Prostate gland (tissue), 2 donors: ENCODE data around the gene NEMP2.

Experiments used
- CTCF ChIP-seq, 4 experiments: fragments of 200-600 bp in 2 of 4; fragments of 450-650 bp in 2 of 4; sonication (generic) in 2 of 4; IDR thresholded peaks; 1 replicate in 3 of 4; 2 replicates in 1 of 4; pipeline ENCODE4 v1.5.1; 2016 to 2019; ENCODE audit warnings: antibody characterized with exemption in 4 of 4, mild to moderate bottlenecking in 2 of 4, moderate library complexity in 2 of 4
- POLR2AphosphoS5 ChIP-seq: sonication (generic); formaldehyde crosslinking; IDR thresholded peaks from one replicate; pipeline ENCODE4 v1.6.1; 2017; ENCODE audit warnings: antibody characterized with exemption

DNA sequence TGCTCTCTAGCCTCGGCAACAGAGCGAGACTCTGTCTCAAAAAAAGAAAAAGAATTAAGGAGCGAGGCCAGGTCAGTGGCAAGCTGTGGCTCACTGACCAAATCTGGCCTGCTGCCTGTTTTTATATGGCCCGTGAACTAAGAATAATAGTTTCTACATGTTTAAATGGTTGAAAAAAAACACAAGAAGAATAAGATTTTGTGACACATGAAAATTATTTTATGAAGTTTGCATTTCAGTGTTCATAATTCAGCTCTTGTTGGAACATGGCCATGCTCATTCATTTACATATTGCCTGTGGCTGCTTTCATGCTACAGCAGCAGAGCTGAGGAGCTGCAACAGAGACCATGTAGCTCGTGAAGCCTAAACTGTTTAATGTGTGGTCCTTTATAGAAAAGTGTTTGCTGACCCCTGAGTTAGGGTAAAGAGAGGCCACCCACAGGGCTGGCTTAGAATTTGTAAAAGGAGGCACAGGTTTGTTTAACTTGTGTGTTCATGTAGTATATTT is 66.9 kb downstream of the NEMP2 start:
- TF ChIP-seq CTCF (IDR thresholded peaks at IDR 0.05): no peak
- no peak for TF ChIP-seq POLR2AphosphoS5
